ENCODE data around the gene P3H1. TPM values are rescaled to one million over a fixed set of nuclear protein-coding genes. Genes with fewer than 3 reads are reported as not detected.

P3H1 gene
- total and polyA plus RNA-seq, 2 of the 13 experiments (the other 11 are each of a cell fraction or from before 2014, with no cell fraction given) = 64.6 to 120 TPM

GRCh38 chr1:42739753-42740700 is 26.8 kb downstream of the P3H1 start, which contains the start of gene CLDN19 (continued):
- TF ChIP-seq ZNF761 (CRISPR knock-in tag; conservative IDR thresholded peaks at IDR 0.05) (no peak; the same call in 1 of the 2 replicates), ZNF30 (CRISPR knock-in tag; IDR thresholded peaks at IDR 0.05) (no peak), HNF1A (IDR thresholded peaks at IDR 0.05; ENCODE audit: low read depth) (no peak), HNF1A (CRISPR knock-in tag; IDR thresholded peaks at IDR 0.05; ENCODE audit: borderline replicate concordance) (peak; percentile 59; the same call in 1 of the 2 replicates), U2AF1 (optimal IDR thresholded peaks at IDR 0.05; ENCODE audit: low read depth, low read length) (no peak), ETV5 (CRISPR knock-in tag; IDR thresholded peaks at IDR 0.05; ENCODE audit: borderline replicate concordance) (no peak), ZNF556 (CRISPR knock-in tag; IDR thresholded peaks at IDR 0.05; ENCODE audit: borderline replicate concordance) (0 out of 2 replicates have a peak, but pooled peaks have one; percentile 28), MYNN (CRISPR knock-in tag; IDR thresholded peaks at IDR 0.05; ENCODE audit: low read depth) (no peak), EHMT2 (IDR thresholded peaks at IDR 0.05; ENCODE audit: borderline replicate concordance, low read depth, low read length) (no peak), CBFB (CRISPR knock-in tag; IDR thresholded peaks at IDR 0.05) (no peak), NCOA2 (CRISPR knock-in tag; IDR thresholded peaks at IDR 0.05) (0 out of 2 replicates have a peak, but pooled peaks have one; percentile 23)
- TF ChIP-seq, protein P1, sequence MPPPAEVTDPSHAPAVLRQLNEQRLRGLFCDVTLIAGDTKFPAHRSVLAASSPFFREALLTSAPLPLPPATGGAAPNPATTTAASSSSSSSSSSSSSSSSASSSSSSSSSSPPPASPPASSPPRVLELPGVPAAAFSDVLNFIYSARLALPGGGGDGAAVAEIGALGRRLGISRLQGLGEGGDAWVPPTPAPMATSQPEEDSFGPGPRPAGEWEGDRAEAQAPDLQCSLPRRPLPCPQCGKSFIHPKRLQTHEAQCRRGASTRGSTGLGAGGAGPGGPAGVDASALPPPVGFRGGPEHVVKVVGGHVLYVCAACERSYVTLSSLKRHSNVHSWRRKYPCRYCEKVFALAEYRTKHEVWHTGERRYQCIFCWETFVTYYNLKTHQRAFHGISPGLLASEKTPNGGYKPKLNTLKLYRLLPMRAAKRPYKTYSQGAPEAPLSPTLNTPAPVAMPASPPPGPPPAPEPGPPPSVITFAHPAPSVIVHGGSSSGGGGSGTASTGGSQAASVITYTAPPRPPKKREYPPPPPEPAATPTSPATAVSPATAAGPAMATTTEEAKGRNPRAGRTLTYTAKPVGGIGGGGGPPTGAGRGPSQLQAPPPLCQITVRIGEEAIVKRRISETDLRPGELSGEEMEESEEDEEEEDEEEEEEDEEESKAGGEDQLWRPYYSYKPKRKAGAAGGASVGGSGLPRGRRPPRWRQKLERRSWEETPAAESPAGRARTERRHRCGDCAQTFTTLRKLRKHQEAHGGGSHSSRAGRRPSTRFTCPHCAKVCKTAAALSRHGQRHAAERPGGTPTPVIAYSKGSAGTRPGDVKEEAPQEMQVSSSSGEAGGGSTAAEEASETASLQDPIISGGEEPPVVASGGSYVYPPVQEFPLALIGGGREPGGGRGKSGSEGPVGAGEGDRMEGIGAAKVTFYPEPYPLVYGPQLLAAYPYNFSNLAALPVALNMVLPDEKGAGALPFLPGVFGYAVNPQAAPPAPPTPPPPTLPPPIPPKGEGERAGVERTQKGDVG (CRISPR knock-in tag; IDR thresholded peaks at IDR 0.05; ENCODE audit: borderline replicate concordance) = no peak
- TF ChIP-seq, protein P2, sequence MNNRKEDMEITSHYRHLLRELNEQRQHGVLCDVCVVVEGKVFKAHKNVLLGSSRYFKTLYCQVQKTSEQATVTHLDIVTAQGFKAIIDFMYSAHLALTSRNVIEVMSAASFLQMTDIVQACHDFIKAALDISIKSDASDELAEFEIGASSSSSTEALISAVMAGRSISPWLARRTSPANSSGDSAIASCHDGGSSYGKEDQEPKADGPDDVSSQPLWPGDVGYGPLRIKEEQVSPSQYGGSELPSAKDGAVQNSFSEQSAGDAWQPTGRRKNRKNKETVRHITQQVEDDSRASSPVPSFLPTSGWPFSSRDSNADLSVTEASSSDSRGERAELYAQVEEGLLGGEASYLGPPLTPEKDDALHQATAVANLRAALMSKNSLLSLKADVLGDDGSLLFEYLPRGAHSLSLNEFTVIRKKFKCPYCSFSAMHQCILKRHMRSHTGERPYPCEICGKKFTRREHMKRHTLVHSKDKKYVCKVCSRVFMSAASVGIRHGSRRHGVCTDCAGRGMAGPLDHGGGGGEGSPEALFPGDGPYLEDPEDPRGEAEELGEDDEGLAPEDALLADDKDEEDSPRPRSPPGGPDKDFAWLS (CRISPR knock-in tag; IDR thresholded peaks at IDR 0.05; ENCODE audit: borderline replicate concordance) = peak; percentile 32; the same call in 1 of the 2 replicates
- TF ChIP-seq, protein P3, sequence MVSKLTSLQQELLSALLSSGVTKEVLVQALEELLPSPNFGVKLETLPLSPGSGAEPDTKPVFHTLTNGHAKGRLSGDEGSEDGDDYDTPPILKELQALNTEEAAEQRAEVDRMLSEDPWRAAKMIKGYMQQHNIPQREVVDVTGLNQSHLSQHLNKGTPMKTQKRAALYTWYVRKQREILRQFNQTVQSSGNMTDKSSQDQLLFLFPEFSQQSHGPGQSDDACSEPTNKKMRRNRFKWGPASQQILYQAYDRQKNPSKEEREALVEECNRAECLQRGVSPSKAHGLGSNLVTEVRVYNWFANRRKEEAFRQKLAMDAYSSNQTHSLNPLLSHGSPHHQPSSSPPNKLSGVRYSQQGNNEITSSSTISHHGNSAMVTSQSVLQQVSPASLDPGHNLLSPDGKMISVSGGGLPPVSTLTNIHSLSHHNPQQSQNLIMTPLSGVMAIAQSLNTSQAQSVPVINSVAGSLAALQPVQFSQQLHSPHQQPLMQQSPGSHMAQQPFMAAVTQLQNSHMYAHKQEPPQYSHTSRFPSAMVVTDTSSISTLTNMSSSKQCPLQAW (CRISPR knock-in tag; IDR thresholded peaks at IDR 0.05) = no peak
- TF ChIP-seq, protein P4, sequence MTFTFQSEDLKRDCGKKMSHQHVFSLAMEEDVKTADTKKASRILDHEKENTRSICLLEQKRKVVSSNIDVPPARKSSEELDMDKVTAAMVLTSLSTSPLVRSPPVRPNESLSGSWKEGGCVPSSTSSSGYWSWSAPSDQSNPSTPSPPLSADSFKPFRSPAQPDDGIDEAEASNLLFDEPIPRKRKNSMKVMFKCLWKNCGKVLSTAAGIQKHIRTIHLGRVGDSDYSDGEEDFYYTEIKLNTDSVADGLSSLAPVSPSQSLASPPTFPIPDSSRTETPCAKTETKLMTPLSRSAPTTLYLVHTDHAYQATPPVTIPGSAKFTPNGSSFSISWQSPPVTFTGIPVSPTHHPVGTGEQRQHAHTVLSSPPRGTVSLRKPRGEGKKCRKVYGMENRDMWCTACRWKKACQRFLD (CRISPR knock-in tag; IDR thresholded peaks at IDR 0.05; ENCODE audit: borderline replicate concordance) = peak; percentile 24; the same call in 1 of the 2 replicates

Measured in HepG2 (cell line).